Fibroblast of lung (primary cell): ENCODE results near the gene GPC5.

Experiments used
- EZH2 ChIP-seq: IDR thresholded peaks from 2 replicates; pipeline ENCODE4 v1.5.1; 2012; ENCODE audit warnings: low read length, control low read depth, mild to moderate bottlenecking; ENCODE audit errors: missing control alignments
- TF ChIP-seq, protein P1 (sequence below), 2 donors: IDR thresholded peaks in 1 of 2; conservative IDR thresholded peaks in 1 of 2; 1 replicate in 1 of 2; 2 replicates in 1 of 2; pipeline ENCODE4 v1.5.1; 2011 to 2012; ENCODE audit warnings: low read length in 2 of 2, control low read depth in 1 of 2, inconsistent platforms in 1 of 2, low read depth in 1 of 2, mild to moderate bottlenecking in 1 of 2

DNA sequence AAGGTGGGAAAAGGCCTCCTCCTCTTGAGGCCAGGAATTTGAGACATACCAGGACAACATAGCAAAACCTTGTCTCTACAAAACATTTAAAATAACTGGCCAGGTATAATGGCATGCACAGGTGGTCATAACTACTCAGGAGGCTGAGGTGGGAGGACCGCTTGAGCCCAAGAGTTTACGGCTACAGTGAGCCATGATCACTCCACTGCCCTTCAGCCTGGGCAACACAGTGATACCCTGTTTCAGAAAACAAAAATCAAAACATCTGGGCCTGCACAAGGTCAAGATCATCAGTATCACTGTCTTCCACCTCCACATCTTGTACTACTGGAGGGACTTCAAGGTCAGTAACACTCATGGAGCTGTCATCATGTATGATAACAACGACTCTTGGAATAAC, 1085.5 kb downstream of the GPC5 start:
- TF ChIP-seq, protein P1, sequence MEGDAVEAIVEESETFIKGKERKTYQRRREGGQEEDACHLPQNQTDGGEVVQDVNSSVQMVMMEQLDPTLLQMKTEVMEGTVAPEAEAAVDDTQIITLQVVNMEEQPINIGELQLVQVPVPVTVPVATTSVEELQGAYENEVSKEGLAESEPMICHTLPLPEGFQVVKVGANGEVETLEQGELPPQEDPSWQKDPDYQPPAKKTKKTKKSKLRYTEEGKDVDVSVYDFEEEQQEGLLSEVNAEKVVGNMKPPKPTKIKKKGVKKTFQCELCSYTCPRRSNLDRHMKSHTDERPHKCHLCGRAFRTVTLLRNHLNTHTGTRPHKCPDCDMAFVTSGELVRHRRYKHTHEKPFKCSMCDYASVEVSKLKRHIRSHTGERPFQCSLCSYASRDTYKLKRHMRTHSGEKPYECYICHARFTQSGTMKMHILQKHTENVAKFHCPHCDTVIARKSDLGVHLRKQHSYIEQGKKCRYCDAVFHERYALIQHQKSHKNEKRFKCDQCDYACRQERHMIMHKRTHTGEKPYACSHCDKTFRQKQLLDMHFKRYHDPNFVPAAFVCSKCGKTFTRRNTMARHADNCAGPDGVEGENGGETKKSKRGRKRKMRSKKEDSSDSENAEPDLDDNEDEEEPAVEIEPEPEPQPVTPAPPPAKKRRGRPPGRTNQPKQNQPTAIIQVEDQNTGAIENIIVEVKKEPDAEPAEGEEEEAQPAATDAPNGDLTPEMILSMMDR (conservative IDR thresholded peaks at IDR 0.05 in 1 of 2, IDR thresholded peaks at IDR 0.05 in 1 of 2; ENCODE audit: low read depth in 1 of 2, low read length in 2 of 2), result no peak
- no peak for TF ChIP-seq EZH2
